ENCODE measurements around the gene PDLIM1.

DNA sequence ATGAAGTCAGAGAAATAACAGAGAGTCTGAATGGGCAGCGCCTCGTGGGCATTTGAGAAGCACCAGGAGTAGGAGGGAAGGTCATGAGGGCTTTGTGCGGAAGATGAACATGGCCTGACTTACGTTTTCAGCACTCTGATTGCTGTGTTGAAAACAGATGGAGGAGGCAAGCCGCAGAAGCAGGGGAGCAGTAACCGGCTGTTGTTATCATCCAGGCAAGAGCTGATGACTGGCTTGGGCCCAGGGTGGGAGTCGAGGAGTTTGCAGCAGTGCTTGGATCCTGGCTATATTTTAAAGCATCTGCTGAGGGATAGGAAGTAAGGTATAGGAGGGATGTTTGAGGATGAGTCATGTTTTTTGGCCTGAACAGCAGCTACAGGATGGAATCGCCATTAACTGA lies 12.7 kb upstream of the PDLIM1 start:
- TF ChIP-seq CTCF (IDR thresholded peaks at IDR 0.05), result no peak
- no peak for TF ChIP-seq POLR2A (IDR thresholded peaks at IDR 0.05)
